Smooth muscle cell (in vitro differentiated cells): Measurements from ENCODE around the gene TAF3. TPM values are rescaled to one million over a fixed set of nuclear protein-coding genes. Genes with fewer than 3 reads are reported as not detected.

Experiments used
- DNase-seq: peaks from one replicate; lab custom pipeline; 2025; ENCODE audit not compliant: unreplicated experiment; lab: John Stamatoyannopoulos, UW
- H2AFZ ChIP-seq: fragments of 200-600 bp; sonication (generic); 2 replicates; pipeline ENCODE4 v1.6.0; 2016; ENCODE audit warnings: antibody characterized with exemption, low read depth, mild to moderate bottlenecking
- H3F3A ChIP-seq: fragments of 200-600 bp; sonication (generic); 2 replicates; pipeline ENCODE4 v1.6.0; 2017; ENCODE audit warnings: antibody characterized with exemption, low read depth
- H3K27ac ChIP-seq: fragments of 200-600 bp; sonication (generic); 2 replicates; pipeline ENCODE4 v1.5.1; 2016; ENCODE audit warnings: low read depth, mild to moderate bottlenecking
- H3K27me3 ChIP-seq: fragments of 200-600 bp; sonication (generic); 2 replicates; pipeline ENCODE4 v1.6.1; 2016; ENCODE audit warnings: low read depth, mild to moderate bottlenecking
- H3K36me3 ChIP-seq: fragments of 200-600 bp; sonication (generic); 2 replicates; pipeline ENCODE4 v1.5.1; 2016; ENCODE audit warnings: low read depth
- H3K4me1 ChIP-seq: fragments of 200-600 bp; sonication (generic); 2 replicates; pipeline ENCODE4 v1.5.1; 2016; ENCODE audit warnings: low read depth
- H3K4me2 ChIP-seq: fragments of 200-600 bp; sonication (generic); 2 replicates; pipeline ENCODE4 v1.6.0; 2016; ENCODE audit warnings: mild to moderate bottlenecking
- H3K4me3 ChIP-seq: fragments of 200-600 bp; sonication (generic); 2 replicates; pipeline ENCODE4 v1.5.1; 2016; ENCODE audit warnings: mild to moderate bottlenecking
- H3K79me2 ChIP-seq: fragments of 200-600 bp; sonication (generic); 2 replicates; pipeline ENCODE4 v1.6.0; 2016; ENCODE audit warnings: low read depth, mild to moderate bottlenecking
- H3K9ac ChIP-seq: fragments of 200-600 bp; sonication (generic); 2 replicates; pipeline ENCODE4 v1.6.0; 2016; ENCODE audit warnings: low read depth
- H3K9me3 ChIP-seq: fragments of 200-600 bp; sonication (generic); replicated peaks from 2 replicates; pipeline ENCODE4 v1.5.1; 2016; ENCODE audit warnings: low read depth
- H4K20me1 ChIP-seq: fragments of 200-600 bp; sonication (generic); 2 replicates; pipeline ENCODE4 v1.6.0; 2016; ENCODE audit warnings: low read depth
- CTCF ChIP-seq: fragments of 200-600 bp; sonication (generic); IDR thresholded peaks from 2 replicates; pipeline ENCODE4 v1.5.1; 2017; ENCODE audit warnings: borderline replicate concordance, mild to moderate bottlenecking, antibody characterized with exemption; ENCODE audit not compliant: insufficient read depth, poor library complexity, severe bottlenecking
- WGBS: methylation state at CpG from one replicate; pipeline ENCODE4 v1.1.7; 2016; ENCODE audit warnings: low lambda C conversion rate; 5-methylcytosine and 5-hydroxymethylcytosine counted together
- polyA plus RNA-seq: library from polyadenylated mRNA; unstranded; fragments of >200 nt; fragmentation: Nextera tagmentation; extraction: Ambion mirVana; gene quantifications from 2 replicates; pipeline ENCODE4 v1.2.1, GENCODE V29; 2016
- total RNA-seq: library from RNA; depleted of rRNA; stranded (reverse); fragments of >200 nt; gene quantifications from 2 replicates; pipeline ENCODE4 v1.2.3, GENCODE V29; 2014

The TAF3 gene
- total and polyA plus RNA-seq, 2 experiments from 2014 or later = 3.7 to 7.0 TPM

- Histone ChIP-seq H2AFZ (no peak overlapping the region), H3K4me3 (no peak overlapping the region), H3K79me2 (peaks cover 28% of the 10 kb centered on the region), H4K20me1 (peaks cover 83% of the 10 kb centered on the region), H3K4me1 (peaks cover 6% of the 10 kb centered on the region), H3F3A (peaks cover 17% of the 10 kb centered on the region), H3K27ac (no peak overlapping the region), H3K4me2 (no peak overlapping the region), H3K36me3 (no peaks in the 10 kb centered on the region), H3K27me3 (no peaks in the 10 kb centered on the region), H3K9me3 (no peaks in the 10 kb centered on the region), H3K9ac (no peak overlapping the region)
- no peak for TF ChIP-seq CTCF
- 98% methylated on average over 5 of the region's 5 CpGs for WGBS
- DNase-seq = no peak
These were observed 71.7 kb downstream of the TAF3 start for GRCh38 chr10:7889947-7890542.

GRCh38 chr10:7890781-7891180, 72.5 kb downstream of the TAF3 start:
- H3K79me2 ChIP-seq = peaks cover 28% of the 10 kb centered on the region
- no peak overlapping the region for H3K4me3 ChIP-seq
- no peak overlapping the region for H3K4me2 ChIP-seq
- H3K4me1 ChIP-seq = peaks cover 12% of the 10 kb centered on the region
- no peak overlapping the region for H3K9ac ChIP-seq
- no peak overlapping the region for H2AFZ ChIP-seq
- no peak for TF ChIP-seq CTCF
- WGBS = 97% methylated on average over 6 of the region's 6 CpGs
- H3K27ac ChIP-seq = no peak overlapping the region
- H3K36me3 ChIP-seq = no peaks in the 10 kb centered on the region
- H3K9me3 ChIP-seq = no peaks in the 10 kb centered on the region
- H3F3A ChIP-seq = peaks cover 17% of the 10 kb centered on the region
- no peak for DNase-seq
- no peaks in the 10 kb centered on the region for H3K27me3 ChIP-seq
- peaks cover 82% of the 10 kb centered on the region for H4K20me1 ChIP-seq

- Histone ChIP-seq H3K4me1 (peaks cover 12% of the 10 kb centered on the region), H3K27ac (no peak overlapping the region), H3K27me3 (no peaks in the 10 kb centered on the region), H3K4me2 (no peak overlapping the region), H3K79me2 (peaks cover 20% of the 10 kb centered on the region), H2AFZ (no peak overlapping the region), H3K36me3 (no peaks in the 10 kb centered on the region), H3K4me3 (no peak overlapping the region), H3K9me3 (no peaks in the 10 kb centered on the region), H3K9ac (no peak overlapping the region), H3F3A (peaks cover 12% of the 10 kb centered on the region), H4K20me1 (peaks cover 74% of the 10 kb centered on the region)
- 58% methylated on average over 1 of the region's 1 CpG for WGBS
- no peak for DNase-seq
- TF ChIP-seq CTCF = no peak
These were observed 73.3 kb downstream of the TAF3 start for GRCh38 chr10:7891634-7892033.

- TF ChIP-seq CTCF = no peak
- Histone ChIP-seq H3K27me3 (no peaks in the 10 kb centered on the region), H3K36me3 (no peaks in the 10 kb centered on the region), H3K4me2 (no peak overlapping the region), H2AFZ (no peak overlapping the region), H4K20me1 (peaks cover 68% of the 10 kb centered on the region), H3K9ac (no peak overlapping the region), H3K79me2 (peaks cover 19% of the 10 kb centered on the region), H3F3A (peaks cover 7% of the 10 kb centered on the region), H3K9me3 (no peaks in the 10 kb centered on the region), H3K27ac (no peak overlapping the region), H3K4me1 (peaks cover 12% of the 10 kb centered on the region), H3K4me3 (no peak overlapping the region)
- DNase-seq = no peak
These were observed 73.8 kb downstream of the TAF3 start for GRCh38 chr10:7892146-7892545.
